Measurements from ENCODE around the gene ROS1. TPM values are rescaled to one million over a fixed set of nuclear protein-coding genes. Genes with fewer than 3 reads are reported as not detected.

The ROS1 gene
- polyA plus RNA-seq, 2 donors = not detected

GRCh38 chr6:117371492-117371891 is 54.2 kb downstream of the ROS1 start:
- WGBS, 2 donors = 88 to 94% methylated on average over 4 of the region's 4 CpGs
- H3K27ac ChIP-seq (ENCODE audit: low read depth in 2 of 2, low read length in 1 of 2) = no peak overlapping the region

GRCh38 chr6:117359581-117359980 is 66.2 kb downstream of the ROS1 start:
- no peaks in the 10 kb centered on the region for H3K4me1 ChIP-seq (ENCODE audit: control insufficient read depth in 2 of 2, insufficient read depth in 2 of 2, low read length in 1 of 2)
- H3K4me3 ChIP-seq (ENCODE audit: low read depth in 1 of 2, low read length in 2 of 2) = no peak overlapping the region
- 65 to 73% methylated on average over 5 of the region's 5 CpGs for WGBS, 2 donors
- no peaks in the 10 kb centered on the region for H3K27me3 ChIP-seq (ENCODE audit: control insufficient read depth in 1 of 2, insufficient read depth in 2 of 2, low read length in 2 of 2)
- no peaks in the 10 kb centered on the region for H3K36me3 ChIP-seq (ENCODE audit: control insufficient read depth in 2 of 2, insufficient read depth in 2 of 2, low read length in 1 of 2)
- H3K27ac ChIP-seq (ENCODE audit: low read depth in 2 of 2, low read length in 1 of 2) = no peak overlapping the region
- no peaks in the 10 kb centered on the region for H3K9me3 ChIP-seq (ENCODE audit: control insufficient read depth in 2 of 2, insufficient read depth in 1 of 2, low read depth in 1 of 2, low read length in 1 of 2)

More at GRCh38 chr6:117371492-117371891, 54.2 kb downstream of the ROS1 start:
- no peaks in the 10 kb centered on the region for H3K27me3 ChIP-seq (ENCODE audit: control insufficient read depth in 1 of 2, insufficient read depth in 2 of 2, low read length in 2 of 2)
- H3K9me3 ChIP-seq (ENCODE audit: control insufficient read depth in 2 of 2, insufficient read depth in 1 of 2, low read depth in 1 of 2, low read length in 1 of 2) = peaks cover 0 to 5% of the 10 kb centered on the region in 2 donors
- H3K4me3 ChIP-seq (ENCODE audit: low read depth in 1 of 2, low read length in 2 of 2) = no peak overlapping the region
- H3K4me1 ChIP-seq (ENCODE audit: control insufficient read depth in 2 of 2, insufficient read depth in 2 of 2, low read length in 1 of 2) = no peaks in the 10 kb centered on the region
- no peaks in the 10 kb centered on the region for H3K36me3 ChIP-seq (ENCODE audit: control insufficient read depth in 2 of 2, insufficient read depth in 2 of 2, low read length in 1 of 2)

- no peaks in the 10 kb centered on the region for H3K27me3 ChIP-seq (ENCODE audit: control insufficient read depth in 1 of 2, insufficient read depth in 2 of 2, low read length in 2 of 2)
- 71 to 88% methylated on average over 1 of the region's 1 CpG for WGBS, 2 donors
- H3K27ac ChIP-seq (ENCODE audit: low read depth in 2 of 2, low read length in 1 of 2) = no peak overlapping the region
- H3K36me3 ChIP-seq (ENCODE audit: control insufficient read depth in 2 of 2, insufficient read depth in 2 of 2, low read length in 1 of 2) = no peaks in the 10 kb centered on the region
- H3K4me3 ChIP-seq (ENCODE audit: low read depth in 1 of 2, low read length in 2 of 2) = no peak overlapping the region
- H3K9me3 ChIP-seq (ENCODE audit: control insufficient read depth in 2 of 2, insufficient read depth in 1 of 2, low read depth in 1 of 2, low read length in 1 of 2) = no peaks in the 10 kb centered on the region
- no peaks in the 10 kb centered on the region for H3K4me1 ChIP-seq (ENCODE audit: control insufficient read depth in 2 of 2, insufficient read depth in 2 of 2, low read length in 1 of 2)
Observed at GRCh38 chr6:117354671-117355070, 71.1 kb downstream of the ROS1 start.

DNA sequence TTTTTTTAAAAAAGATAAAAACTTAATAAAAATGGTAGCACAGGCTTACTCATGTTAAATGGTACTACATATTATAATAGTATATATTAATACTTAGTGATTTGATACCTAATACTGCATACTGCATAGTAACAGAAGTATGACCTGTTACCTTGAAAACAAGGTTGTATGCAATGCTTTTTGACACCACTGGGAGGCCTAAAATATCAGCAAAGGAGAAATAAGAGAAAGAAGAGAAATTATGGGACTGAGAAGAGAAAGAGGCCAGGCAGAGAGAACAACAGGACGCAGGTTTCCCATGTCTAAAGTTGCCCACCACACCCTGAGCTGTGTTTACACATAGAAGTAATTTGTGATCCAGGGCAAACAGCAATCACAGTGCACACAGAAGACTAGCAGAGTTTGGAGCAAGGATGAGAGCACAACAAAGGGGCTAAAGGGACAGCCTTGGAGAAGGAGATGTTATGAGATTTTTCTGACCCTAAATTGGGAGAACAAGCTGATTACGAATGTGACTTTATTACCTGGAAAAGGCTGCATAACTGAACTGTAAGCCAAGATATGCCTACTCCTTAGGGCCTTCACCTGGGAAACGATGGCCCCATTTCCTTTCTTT is 73.2 kb downstream of the ROS1 start:
- 69 to 71% methylated on average over 3 of the region's 3 CpGs for WGBS, 2 donors
- H3K4me3 ChIP-seq (ENCODE audit: low read depth in 1 of 2, low read length in 2 of 2) = no peak overlapping the region

DNA sequence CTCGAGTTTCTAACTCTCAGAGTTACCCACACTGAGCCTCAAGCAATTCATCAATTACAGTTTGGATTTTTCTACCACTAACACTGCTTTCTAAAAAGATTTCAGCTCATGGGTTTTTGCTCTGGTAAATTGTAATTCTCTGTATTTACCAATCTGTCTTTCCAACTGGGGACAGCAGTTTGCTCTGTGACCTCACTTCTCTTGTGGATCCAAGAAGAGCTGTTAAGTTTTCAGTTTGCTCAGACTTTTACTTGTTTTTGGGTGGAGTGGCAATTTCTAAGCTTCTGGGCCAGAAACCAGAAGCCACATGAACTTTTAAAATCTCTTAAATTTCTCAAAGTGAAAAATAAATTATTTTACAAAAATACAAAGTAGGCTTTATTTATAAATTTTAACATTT is 74.2 kb downstream of the ROS1 start:
- Histone ChIP-seq H3K27ac (ENCODE audit: low read depth in 2 of 2, low read length in 1 of 2) (no peak overlapping the region), H3K36me3 (ENCODE audit: control insufficient read depth in 2 of 2, insufficient read depth in 2 of 2, low read length in 1 of 2) (no peaks in the 10 kb centered on the region), H3K9me3 (ENCODE audit: control insufficient read depth in 2 of 2, insufficient read depth in 1 of 2, low read depth in 1 of 2, low read length in 1 of 2) (no peaks in the 10 kb centered on the region), H3K4me3 (ENCODE audit: low read depth in 1 of 2, low read length in 2 of 2) (no peak overlapping the region), H3K4me1 (ENCODE audit: control insufficient read depth in 2 of 2, insufficient read depth in 2 of 2, low read length in 1 of 2) (no peaks in the 10 kb centered on the region), H3K27me3 (ENCODE audit: control insufficient read depth in 1 of 2, insufficient read depth in 2 of 2, low read length in 2 of 2) (no peaks in the 10 kb centered on the region)
- 25 to 47% methylated on average over 1 of the region's 1 CpG for WGBS, 2 donors

More for the DNA sequence above, 73.2 kb downstream of the ROS1 start:
- Histone ChIP-seq H3K27me3 (ENCODE audit: control insufficient read depth in 1 of 2, insufficient read depth in 2 of 2, low read length in 2 of 2) (no peaks in the 10 kb centered on the region), H3K27ac (ENCODE audit: low read depth in 2 of 2, low read length in 1 of 2) (no peak overlapping the region), H3K4me1 (ENCODE audit: control insufficient read depth in 2 of 2, insufficient read depth in 2 of 2, low read length in 1 of 2) (no peaks in the 10 kb centered on the region), H3K9me3 (ENCODE audit: control insufficient read depth in 2 of 2, insufficient read depth in 1 of 2, low read depth in 1 of 2, low read length in 1 of 2) (no peaks in the 10 kb centered on the region), H3K36me3 (ENCODE audit: control insufficient read depth in 2 of 2, insufficient read depth in 2 of 2, low read length in 1 of 2) (no peaks in the 10 kb centered on the region)

GRCh38 chr6:117346142-117346930 is 79.4 kb downstream of the ROS1 start:
- no peak overlapping the region for H3K4me3 ChIP-seq (ENCODE audit: low read depth in 1 of 2, low read length in 2 of 2)
- H3K27ac ChIP-seq (ENCODE audit: low read depth in 2 of 2, low read length in 1 of 2) = no peak overlapping the region
- H3K27me3 ChIP-seq (ENCODE audit: control insufficient read depth in 1 of 2, insufficient read depth in 2 of 2, low read length in 2 of 2) = no peaks in the 10 kb centered on the region
- no peaks in the 10 kb centered on the region for H3K36me3 ChIP-seq (ENCODE audit: control insufficient read depth in 2 of 2, insufficient read depth in 2 of 2, low read length in 1 of 2)
- no peaks in the 10 kb centered on the region for H3K4me1 ChIP-seq (ENCODE audit: control insufficient read depth in 2 of 2, insufficient read depth in 2 of 2, low read length in 1 of 2)
- H3K9me3 ChIP-seq (ENCODE audit: control insufficient read depth in 2 of 2, insufficient read depth in 1 of 2, low read depth in 1 of 2, low read length in 1 of 2) = no peaks in the 10 kb centered on the region
- 42 to 44% methylated on average over 7 of the region's 7 CpGs for WGBS, 2 donors

- H3K4me1 ChIP-seq (ENCODE audit: control insufficient read depth in 2 of 2, insufficient read depth in 2 of 2, low read length in 1 of 2) = no peaks in the 10 kb centered on the region
Observed at GRCh38 chr6:117345292-117345610, 80.5 kb downstream of the ROS1 start.

GRCh38 chr6:117344444-117345291 is 81.1 kb downstream of the ROS1 start:
- no peak overlapping the region for H3K4me3 ChIP-seq (ENCODE audit: low read depth in 1 of 2, low read length in 2 of 2)
- H3K9me3 ChIP-seq (ENCODE audit: control insufficient read depth in 2 of 2, insufficient read depth in 1 of 2, low read depth in 1 of 2, low read length in 1 of 2) = no peaks in the 10 kb centered on the region
- H3K27me3 ChIP-seq (ENCODE audit: control insufficient read depth in 1 of 2, insufficient read depth in 2 of 2, low read length in 2 of 2) = no peaks in the 10 kb centered on the region
- no peaks in the 10 kb centered on the region for H3K36me3 ChIP-seq (ENCODE audit: control insufficient read depth in 2 of 2, insufficient read depth in 2 of 2, low read length in 1 of 2)
- no peaks in the 10 kb centered on the region for H3K4me1 ChIP-seq (ENCODE audit: control insufficient read depth in 2 of 2, insufficient read depth in 2 of 2, low read length in 1 of 2)
- 79 to 82% methylated on average over 12 of the region's 12 CpGs for WGBS, 2 donors
- H3K27ac ChIP-seq (ENCODE audit: low read depth in 2 of 2, low read length in 1 of 2) = no peak overlapping the region

More at GRCh38 chr6:117345292-117345610, 80.5 kb downstream of the ROS1 start:
- Histone ChIP-seq H3K36me3 (ENCODE audit: control insufficient read depth in 2 of 2, insufficient read depth in 2 of 2, low read length in 1 of 2) (no peaks in the 10 kb centered on the region), H3K27ac (ENCODE audit: low read depth in 2 of 2, low read length in 1 of 2) (no peak overlapping the region), H3K27me3 (ENCODE audit: control insufficient read depth in 1 of 2, insufficient read depth in 2 of 2, low read length in 2 of 2) (no peaks in the 10 kb centered on the region), H3K4me3 (ENCODE audit: low read depth in 1 of 2, low read length in 2 of 2) (no peak overlapping the region), H3K9me3 (ENCODE audit: control insufficient read depth in 2 of 2, insufficient read depth in 1 of 2, low read depth in 1 of 2, low read length in 1 of 2) (no peaks in the 10 kb centered on the region)
- 80 to 89% methylated on average over 2 of the region's 2 CpGs for WGBS, 2 donors

DNA sequence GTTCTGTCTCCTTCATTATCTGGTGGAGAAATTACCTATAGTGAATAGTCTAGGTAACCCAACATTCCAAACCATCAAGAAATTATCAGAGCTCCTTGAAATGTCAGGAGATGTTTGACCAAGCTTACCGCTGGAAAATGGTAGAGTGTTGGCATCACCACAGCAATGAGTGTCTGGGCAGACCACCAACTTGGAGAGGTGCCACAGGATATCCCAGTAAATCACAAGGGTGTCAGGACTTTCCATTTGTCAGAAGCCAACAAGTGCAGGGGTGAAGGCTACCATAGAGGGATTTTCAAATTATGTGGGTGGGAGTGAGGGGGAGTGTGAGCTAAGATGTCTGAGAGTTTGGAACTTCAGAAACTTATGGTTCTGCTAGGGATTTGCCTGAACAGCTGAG is 87.2 kb downstream of the ROS1 start:
- 24 to 55% methylated on average over 1 of the region's 1 CpG for WGBS, 2 donors

More for the DNA sequence above, 87.2 kb downstream of the ROS1 start:
- Histone ChIP-seq H3K27me3 (ENCODE audit: control insufficient read depth in 1 of 2, insufficient read depth in 2 of 2, low read length in 2 of 2) (no peaks in the 10 kb centered on the region), H3K9me3 (ENCODE audit: control insufficient read depth in 2 of 2, insufficient read depth in 1 of 2, low read depth in 1 of 2, low read length in 1 of 2) (peaks cover 0 to 2% of the 10 kb centered on the region in 2 donors), H3K36me3 (ENCODE audit: control insufficient read depth in 2 of 2, insufficient read depth in 2 of 2, low read length in 1 of 2) (no peaks in the 10 kb centered on the region), H3K4me1 (ENCODE audit: control insufficient read depth in 2 of 2, insufficient read depth in 2 of 2, low read length in 1 of 2) (no peaks in the 10 kb centered on the region), H3K27ac (ENCODE audit: low read depth in 2 of 2, low read length in 1 of 2) (no peak overlapping the region), H3K4me3 (ENCODE audit: low read depth in 1 of 2, low read length in 2 of 2) (no peak overlapping the region)

Measured in esophagus (tissue), 2 donors.